Suprapubic skin (tissue), 3 donors: Measurements from ENCODE around the gene LAMC3.

ENCODE experiments used
- POLR2A ChIP-seq, 2 donors: fragments of 450-650 bp; IDR thresholded peaks; one replicate each; pipeline ENCODE4 v1.6.1; 2017; ENCODE audit warnings: antibody characterized with exemption in 2 of 2, mild to moderate bottlenecking in 2 of 2, moderate library complexity in 2 of 2
- TF ChIP-seq, protein P1 (sequence below), 2 donors: fragments of 200-600 bp in 1 of 2; fragments of 450-650 bp in 1 of 2; sonication (generic) in 1 of 2; IDR thresholded peaks; one replicate each; pipeline ENCODE4 v1.5.1; 2016 to 2019; ENCODE audit warnings: antibody characterized with exemption in 2 of 2, mild to moderate bottlenecking in 1 of 2, moderate library complexity in 1 of 2

DNA sequence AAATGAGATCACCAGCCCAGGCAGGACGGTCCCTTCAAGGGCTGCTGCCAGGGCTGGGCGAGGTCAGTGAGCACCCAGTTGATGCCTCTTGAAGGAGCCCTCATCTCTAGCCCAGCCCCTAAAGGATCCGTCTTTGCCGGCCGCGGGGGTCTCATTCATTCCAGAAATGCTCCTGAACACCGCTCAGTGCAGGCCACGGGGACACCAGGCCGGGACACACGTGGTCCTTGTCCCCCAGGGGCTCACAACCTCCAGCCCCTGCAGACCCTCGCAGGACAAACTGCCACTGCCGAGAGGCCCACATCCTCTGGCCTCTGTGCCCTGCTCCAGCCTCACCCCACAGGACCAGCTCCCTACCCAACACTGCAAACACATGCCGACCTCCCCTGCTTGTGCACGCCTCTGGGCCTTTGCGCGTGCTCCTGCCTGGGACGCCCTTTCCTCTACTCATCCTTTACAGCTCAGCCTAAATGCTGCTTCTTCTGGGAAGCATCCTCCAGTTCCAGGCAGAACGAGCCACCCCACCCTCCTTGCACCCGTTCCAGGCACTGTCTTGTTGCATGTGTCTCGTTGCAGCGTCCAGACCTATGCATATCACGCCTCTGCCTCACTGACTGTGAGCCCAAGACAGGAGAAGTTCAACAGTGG, 10.3 kb upstream of the LAMC3 start:
- TF ChIP-seq POLR2A (IDR thresholded peaks at IDR 0.05) = no peak
- TF ChIP-seq, protein P1, sequence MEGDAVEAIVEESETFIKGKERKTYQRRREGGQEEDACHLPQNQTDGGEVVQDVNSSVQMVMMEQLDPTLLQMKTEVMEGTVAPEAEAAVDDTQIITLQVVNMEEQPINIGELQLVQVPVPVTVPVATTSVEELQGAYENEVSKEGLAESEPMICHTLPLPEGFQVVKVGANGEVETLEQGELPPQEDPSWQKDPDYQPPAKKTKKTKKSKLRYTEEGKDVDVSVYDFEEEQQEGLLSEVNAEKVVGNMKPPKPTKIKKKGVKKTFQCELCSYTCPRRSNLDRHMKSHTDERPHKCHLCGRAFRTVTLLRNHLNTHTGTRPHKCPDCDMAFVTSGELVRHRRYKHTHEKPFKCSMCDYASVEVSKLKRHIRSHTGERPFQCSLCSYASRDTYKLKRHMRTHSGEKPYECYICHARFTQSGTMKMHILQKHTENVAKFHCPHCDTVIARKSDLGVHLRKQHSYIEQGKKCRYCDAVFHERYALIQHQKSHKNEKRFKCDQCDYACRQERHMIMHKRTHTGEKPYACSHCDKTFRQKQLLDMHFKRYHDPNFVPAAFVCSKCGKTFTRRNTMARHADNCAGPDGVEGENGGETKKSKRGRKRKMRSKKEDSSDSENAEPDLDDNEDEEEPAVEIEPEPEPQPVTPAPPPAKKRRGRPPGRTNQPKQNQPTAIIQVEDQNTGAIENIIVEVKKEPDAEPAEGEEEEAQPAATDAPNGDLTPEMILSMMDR (IDR thresholded peaks at IDR 0.05) = no peak
